ENCODE results near the gene FABP6. TPM values are rescaled to one million over a fixed set of nuclear protein-coding genes. Genes with fewer than 3 reads are reported as not detected.

FABP6 gene
- total RNA-seq, 1 experiment from 2014 or later = 5.2 TPM

DNA sequence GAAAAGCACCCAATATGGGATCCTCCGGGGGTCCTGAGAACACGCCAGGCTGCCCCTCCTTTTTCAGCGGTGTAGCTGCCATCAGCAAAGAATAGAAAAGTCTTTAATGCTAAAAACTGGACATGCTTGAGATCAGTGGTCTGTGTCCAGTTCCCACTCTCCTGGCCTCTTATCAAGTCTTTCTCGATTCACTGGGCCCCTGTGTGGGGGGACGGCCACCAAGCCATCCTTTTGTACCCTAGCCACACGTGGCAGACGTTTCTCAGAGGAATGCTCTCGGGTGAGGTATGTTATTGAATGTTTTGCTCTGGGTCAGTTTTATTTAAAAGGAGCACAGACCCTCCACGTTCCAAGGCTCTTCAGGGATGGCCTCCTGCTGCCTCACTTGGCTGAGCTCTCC is 23.6 kb downstream of the FABP6 start:
- no peak overlapping the region for H2BK5ac ChIP-seq (ENCODE audit: insufficient read length, low read length)
- no peaks in the 10 kb centered on the region for H3K9me3 ChIP-seq (ENCODE audit: control insufficient read depth, low read depth, low read length)
- TF ChIP-seq, protein P1, sequence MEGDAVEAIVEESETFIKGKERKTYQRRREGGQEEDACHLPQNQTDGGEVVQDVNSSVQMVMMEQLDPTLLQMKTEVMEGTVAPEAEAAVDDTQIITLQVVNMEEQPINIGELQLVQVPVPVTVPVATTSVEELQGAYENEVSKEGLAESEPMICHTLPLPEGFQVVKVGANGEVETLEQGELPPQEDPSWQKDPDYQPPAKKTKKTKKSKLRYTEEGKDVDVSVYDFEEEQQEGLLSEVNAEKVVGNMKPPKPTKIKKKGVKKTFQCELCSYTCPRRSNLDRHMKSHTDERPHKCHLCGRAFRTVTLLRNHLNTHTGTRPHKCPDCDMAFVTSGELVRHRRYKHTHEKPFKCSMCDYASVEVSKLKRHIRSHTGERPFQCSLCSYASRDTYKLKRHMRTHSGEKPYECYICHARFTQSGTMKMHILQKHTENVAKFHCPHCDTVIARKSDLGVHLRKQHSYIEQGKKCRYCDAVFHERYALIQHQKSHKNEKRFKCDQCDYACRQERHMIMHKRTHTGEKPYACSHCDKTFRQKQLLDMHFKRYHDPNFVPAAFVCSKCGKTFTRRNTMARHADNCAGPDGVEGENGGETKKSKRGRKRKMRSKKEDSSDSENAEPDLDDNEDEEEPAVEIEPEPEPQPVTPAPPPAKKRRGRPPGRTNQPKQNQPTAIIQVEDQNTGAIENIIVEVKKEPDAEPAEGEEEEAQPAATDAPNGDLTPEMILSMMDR (conservative IDR thresholded peaks at IDR 0.05) = no peak
- no peak overlapping the region for H3K27ac ChIP-seq (ENCODE audit: insufficient read length, low read depth, low read length)
- WGBS (ENCODE audit: extremely low coverage, insufficient read length, low lambda C conversion rate) = no CpG with 5 or more reads among the region's 9 CpGs
- H3K9ac ChIP-seq (ENCODE audit: extremely low read depth, insufficient read length, low read length) = no peak overlapping the region
- H2BK15ac ChIP-seq (ENCODE audit: low read depth, low read length) = no peak overlapping the region
- no peaks in the 10 kb centered on the region for H3K4me1 ChIP-seq (ENCODE audit: insufficient read depth, low read length)
- H3K14ac ChIP-seq (ENCODE audit: insufficient read depth, low read length) = no peak overlapping the region
- no peaks in the 10 kb centered on the region for H3K9me3 Mint-ChIP-seq
- H3K18ac ChIP-seq (ENCODE audit: insufficient read length, low read depth, low read length) = no peak overlapping the region
- no peak overlapping the region for H2BK20ac ChIP-seq (ENCODE audit: low read depth, low read length, poor library complexity, severe bottlenecking)
- H3K23me2 ChIP-seq (ENCODE audit: insufficient read length, low read depth, low read length, poor library complexity, severe bottlenecking) = no peaks in the 10 kb centered on the region
- peaks cover 6 to 8% of the 10 kb centered on the region in 2 experiments for H3K4me1 Mint-ChIP-seq
- H2AK5ac ChIP-seq (ENCODE audit: insufficient read length, low read length) = no peak overlapping the region
- H3K4me2 ChIP-seq (ENCODE audit: insufficient read depth, insufficient read length, low read length) = no peak overlapping the region
- H4K5ac ChIP-seq (ENCODE audit: insufficient read length, low read depth, low read length) = no peak overlapping the region
- H4K20me1 ChIP-seq (ENCODE audit: control insufficient read depth, insufficient read depth, insufficient read length) = no peaks in the 10 kb centered on the region
- H4K91ac ChIP-seq (ENCODE audit: insufficient read length, low read depth, low read length) = no peak overlapping the region
- H3K79me2 ChIP-seq (ENCODE audit: insufficient read depth, low read length) = no peaks in the 10 kb centered on the region
- no peak overlapping the region for H2BK12ac ChIP-seq (ENCODE audit: insufficient read length, low read depth, low read length)
- H4K8ac ChIP-seq (replicated peaks; ENCODE audit: insufficient read length, low read depth, low read length) = no peak overlapping the region
- peaks cover 32 to 66% (median 49%) of the 10 kb centered on the region in 3 experiments; a peak in 6 of 7 replicates for H3K36me3 Mint-ChIP-seq (ENCODE audit: insufficient read depth in 1 of 3, low read depth in 3 of 3)
- H3K4me3 Mint-ChIP-seq = no peak overlapping the region
- no peak for DNase-seq
- no peak overlapping the region for H2AFZ ChIP-seq (ENCODE audit: low read length)
- no peaks in the 10 kb centered on the region; the same call in 1 of the 2 replicates for H3K27me3 Mint-ChIP-seq (ENCODE audit: low read depth)
- no peak overlapping the region for H3K56ac ChIP-seq (ENCODE audit: insufficient read length, low read depth, low read length)
- no peak overlapping the region for H3K4ac ChIP-seq (ENCODE audit: low read depth, low read length)
- H3K23ac ChIP-seq (ENCODE audit: insufficient read length, low read depth, low read length) = no peak overlapping the region
- H3K27ac Mint-ChIP-seq = peak overlapping the region in 1 of 3 experiments; percentile 71; a peak in 2 of 7 replicates
- H3K79me1 ChIP-seq (ENCODE audit: insufficient read depth, low read depth, low read length, poor library complexity, severe bottlenecking) = no peaks in the 10 kb centered on the region
- H3K27me3 ChIP-seq (ENCODE audit: insufficient read depth, low read length) = no peaks in the 10 kb centered on the region
- H2BK120ac ChIP-seq (ENCODE audit: low read depth, low read length, poor library complexity, severe bottlenecking) = no peak overlapping the region
- no peak overlapping the region for H3T11ph ChIP-seq (ENCODE audit: low read length)

All from H9 (cell line).